ENCODE measurements around the gene CACNA1B. TPM values are rescaled to one million over a fixed set of nuclear protein-coding genes. Genes with fewer than 3 reads are reported as not detected.

The CACNA1B gene
- total and polyA plus RNA-seq, 10 donors, result under 0.01 to 0.09 (median 0.04) TPM; not detected in 4

- DNase-seq, result no peak
- Histone ChIP-seq H3K4me3 (no peak overlapping the region), H3K27me3 (replicated peaks in 1 of 7) (peaks cover 0 to 38% (median 0%) of the 10 kb centered on the region in 7 donors), H3K9me3 (no peaks in the 10 kb centered on the region), H3K27ac (no peak overlapping the region), H3K36me3 (no peaks in the 10 kb centered on the region), H3K4me1 (no peaks in the 10 kb centered on the region)
- TF ChIP-seq, protein P1, sequence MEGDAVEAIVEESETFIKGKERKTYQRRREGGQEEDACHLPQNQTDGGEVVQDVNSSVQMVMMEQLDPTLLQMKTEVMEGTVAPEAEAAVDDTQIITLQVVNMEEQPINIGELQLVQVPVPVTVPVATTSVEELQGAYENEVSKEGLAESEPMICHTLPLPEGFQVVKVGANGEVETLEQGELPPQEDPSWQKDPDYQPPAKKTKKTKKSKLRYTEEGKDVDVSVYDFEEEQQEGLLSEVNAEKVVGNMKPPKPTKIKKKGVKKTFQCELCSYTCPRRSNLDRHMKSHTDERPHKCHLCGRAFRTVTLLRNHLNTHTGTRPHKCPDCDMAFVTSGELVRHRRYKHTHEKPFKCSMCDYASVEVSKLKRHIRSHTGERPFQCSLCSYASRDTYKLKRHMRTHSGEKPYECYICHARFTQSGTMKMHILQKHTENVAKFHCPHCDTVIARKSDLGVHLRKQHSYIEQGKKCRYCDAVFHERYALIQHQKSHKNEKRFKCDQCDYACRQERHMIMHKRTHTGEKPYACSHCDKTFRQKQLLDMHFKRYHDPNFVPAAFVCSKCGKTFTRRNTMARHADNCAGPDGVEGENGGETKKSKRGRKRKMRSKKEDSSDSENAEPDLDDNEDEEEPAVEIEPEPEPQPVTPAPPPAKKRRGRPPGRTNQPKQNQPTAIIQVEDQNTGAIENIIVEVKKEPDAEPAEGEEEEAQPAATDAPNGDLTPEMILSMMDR (IDR thresholded peaks at IDR 0.05 in 8 of 11, conservative IDR thresholded peaks at IDR 0.05 in 3 of 11), result no peak
- no peak for TF ChIP-seq POLR2AphosphoS5 (IDR thresholded peaks at IDR 0.05)
- WGBS, 5 donors, result 63 to 75% (median 72%) methylated on average over 11 of the region's 11 CpGs
- intact Hi-C loops (cut with DNase I; ENCODE audit: low total_unique reads), result no loop called here
These were observed 39.0 kb downstream of the CACNA1B start for GRCh38 chr9:137916540-137916939.

DNA sequence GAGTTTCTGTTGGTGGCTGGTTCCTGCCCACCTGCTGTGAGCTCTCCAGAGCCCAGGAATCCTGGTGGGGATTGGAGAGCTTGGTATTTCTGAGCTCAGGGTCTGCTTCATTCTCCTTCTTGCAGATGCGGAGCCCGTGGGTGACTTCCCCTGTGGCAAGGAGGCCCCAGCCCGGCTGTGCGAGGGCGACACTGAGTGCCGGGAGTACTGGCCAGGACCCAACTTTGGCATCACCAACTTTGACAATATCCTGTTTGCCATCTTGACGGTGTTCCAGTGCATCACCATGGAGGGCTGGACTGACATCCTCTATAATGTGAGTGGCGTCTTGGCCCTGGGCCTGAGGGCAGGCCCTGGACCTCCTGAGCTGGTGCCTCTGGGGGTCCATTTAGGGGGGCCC is 39.5 kb downstream of the CACNA1B start:
- no peak for DNase-seq
- TF ChIP-seq POLR2A (IDR thresholded peaks at IDR 0.05) (no peak), POLR2AphosphoS5 (IDR thresholded peaks at IDR 0.05) (no peak)
- TF ChIP-seq, protein P1 (IDR thresholded peaks at IDR 0.05 in 8 of 11, conservative IDR thresholded peaks at IDR 0.05 in 3 of 11), result no peak
- Histone ChIP-seq H3K9me3 (no peaks in the 10 kb centered on the region), H3K27me3 (replicated peaks in 1 of 7) (peaks cover 0 to 35% (median 0%) of the 10 kb centered on the region in 7 donors), H3K4me3 (no peak overlapping the region), H3K4me1 (no peaks in the 10 kb centered on the region), H3K27ac (no peak overlapping the region), H3K36me3 (no peaks in the 10 kb centered on the region)
- intact Hi-C loops (cut with DNase I; ENCODE audit: low total_unique reads), result no loop called here
- 83 to 90% (median 88%) methylated on average over 8 of the region's 8 CpGs; no CpG with 5 or more reads in 1 of the 5 donors for WGBS, 5 donors

- Histone ChIP-seq H3K27me3 (replicated peaks in 1 of 7) (peaks cover 0 to 34% (median 0%) of the 10 kb centered on the region in 7 donors), H3K27ac (no peak overlapping the region), H3K4me3 (no peak overlapping the region), H3K4me1 (no peaks in the 10 kb centered on the region), H3K9me3 (no peaks in the 10 kb centered on the region), H3K36me3 (no peaks in the 10 kb centered on the region)
- no peak for DNase-seq
- WGBS, 5 donors, result 74 to 87% (median 86%) methylated on average over 11 to 13 of the region's 13 CpGs
- intact Hi-C loops (cut with DNase I; ENCODE audit: low total_unique reads), result no loop called here
- no peak for TF ChIP-seq POLR2AphosphoS5 (IDR thresholded peaks at IDR 0.05)
- TF ChIP-seq, protein P1 (IDR thresholded peaks at IDR 0.05 in 8 of 11, conservative IDR thresholded peaks at IDR 0.05 in 3 of 11), result no peak
- no peak for TF ChIP-seq POLR2A (IDR thresholded peaks at IDR 0.05)
These were observed 40.2 kb downstream of the CACNA1B start for GRCh38 chr9:137917795-137918194.

GRCh38 chr9:137918331-137919094 is 40.9 kb downstream of the CACNA1B start:
- TF ChIP-seq POLR2AphosphoS5 (IDR thresholded peaks at IDR 0.05), result no peak
- TF ChIP-seq, protein P1 (IDR thresholded peaks at IDR 0.05 in 8 of 11, conservative IDR thresholded peaks at IDR 0.05 in 3 of 11), result no peak
- no peak for TF ChIP-seq POLR2A (IDR thresholded peaks at IDR 0.05)
- intact Hi-C loops (cut with DNase I; ENCODE audit: low total_unique reads), result no loop called here
- Histone ChIP-seq H3K9me3 (no peaks in the 10 kb centered on the region), H3K36me3 (no peaks in the 10 kb centered on the region), H3K27ac (no peak overlapping the region), H3K4me1 (no peaks in the 10 kb centered on the region), H3K4me3 (no peak overlapping the region), H3K27me3 (replicated peaks in 1 of 7) (peaks cover 0 to 34% (median 0%) of the 10 kb centered on the region in 7 donors)
- no peak for DNase-seq
- 55 to 72% (median 65%) methylated on average over 9 of the region's 9 CpGs for WGBS, 5 donors

Measured in spleen (tissue), 11 donors.